NB4 (cell line): ENCODE measurements around the gene PBXIP1.

Source experiments
- POLR2A ChIP-seq: IDR thresholded peaks from 2 replicates; pipeline ENCODE4 v1.6.1; 2011; ENCODE audit warnings: mild to moderate bottlenecking; ENCODE audit not compliant: insufficient read length; ENCODE audit errors: extremely low read depth
- TF ChIP-seq, protein P1 (sequence below): IDR thresholded peaks from one replicate; pipeline ENCODE4 v1.5.1; 2012; ENCODE audit warnings: low read depth, low read length

DNA sequence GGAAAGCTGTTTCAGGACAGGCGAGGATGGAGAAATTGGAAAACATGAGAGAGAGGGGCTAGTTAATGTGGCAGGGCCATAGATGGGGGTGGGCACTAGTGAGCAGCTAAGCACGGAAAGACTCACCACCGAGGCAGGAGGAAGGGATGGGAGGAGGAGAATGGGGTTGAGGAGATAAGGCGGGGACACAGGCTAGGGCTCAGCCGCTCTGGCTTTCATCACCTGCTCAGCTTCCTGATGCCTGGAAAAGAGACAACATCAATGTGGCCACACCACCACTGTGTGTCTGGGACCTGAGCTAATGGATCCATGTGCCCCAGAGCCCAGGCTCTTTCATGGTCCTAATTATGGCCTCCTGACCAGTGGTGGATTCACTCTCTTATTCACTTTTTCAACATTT is 47.0 kb downstream of the PBXIP1 start:
- TF ChIP-seq, protein P1, sequence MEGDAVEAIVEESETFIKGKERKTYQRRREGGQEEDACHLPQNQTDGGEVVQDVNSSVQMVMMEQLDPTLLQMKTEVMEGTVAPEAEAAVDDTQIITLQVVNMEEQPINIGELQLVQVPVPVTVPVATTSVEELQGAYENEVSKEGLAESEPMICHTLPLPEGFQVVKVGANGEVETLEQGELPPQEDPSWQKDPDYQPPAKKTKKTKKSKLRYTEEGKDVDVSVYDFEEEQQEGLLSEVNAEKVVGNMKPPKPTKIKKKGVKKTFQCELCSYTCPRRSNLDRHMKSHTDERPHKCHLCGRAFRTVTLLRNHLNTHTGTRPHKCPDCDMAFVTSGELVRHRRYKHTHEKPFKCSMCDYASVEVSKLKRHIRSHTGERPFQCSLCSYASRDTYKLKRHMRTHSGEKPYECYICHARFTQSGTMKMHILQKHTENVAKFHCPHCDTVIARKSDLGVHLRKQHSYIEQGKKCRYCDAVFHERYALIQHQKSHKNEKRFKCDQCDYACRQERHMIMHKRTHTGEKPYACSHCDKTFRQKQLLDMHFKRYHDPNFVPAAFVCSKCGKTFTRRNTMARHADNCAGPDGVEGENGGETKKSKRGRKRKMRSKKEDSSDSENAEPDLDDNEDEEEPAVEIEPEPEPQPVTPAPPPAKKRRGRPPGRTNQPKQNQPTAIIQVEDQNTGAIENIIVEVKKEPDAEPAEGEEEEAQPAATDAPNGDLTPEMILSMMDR = no peak
- TF ChIP-seq POLR2A = no peak
